Right lobe of liver (tissue), 6 donors: ENCODE data around the gene TENM4. TPM values are rescaled to one million over a fixed set of nuclear protein-coding genes. Genes with fewer than 3 reads are reported as not detected.

Experiments
- ATAC-seq, 4 donors: fragments of 200-7000 bp; cut with Tn5 transposase; one replicate each; pipeline ENCODE4 v1.9.1; 2020; ENCODE audit warnings: mild to moderate bottlenecking in 4 of 4, moderate library complexity in 4 of 4
- DNase-seq, 3 donors: peaks; one replicate each; pipeline ENCODE4 v3.0.0-alpha.2; 2020
- H3K27ac ChIP-seq, 3 donors: fragments of 200-600 bp; one replicate each; pipeline ENCODE4 v1.8.0; 2022
- H3K27me3 ChIP-seq, 2 donors: fragments of 200-600 bp; one replicate each; pipeline ENCODE4 v1.8.0; 2022
- H3K36me3 ChIP-seq, 4 donors: fragments of 200-600 bp; sonication (generic) in 1 of 4; one replicate each; pipeline versions ENCODE4 v1.5.1 to v1.8.0; 2017 to 2022; ENCODE audit warnings: control low read depth in 1 of 4
- H3K4me1 ChIP-seq, 4 donors: fragments of 200-600 bp; sonication (generic) in 1 of 4; one replicate each; pipeline versions ENCODE4 v1.5.1 to v1.8.0; 2017 to 2022; ENCODE audit warnings: control low read depth in 1 of 4
- H3K4me3 ChIP-seq, 3 donors: fragments of 200-600 bp; one replicate each; pipeline ENCODE4 v1.8.0; 2022
- H3K9me3 ChIP-seq, 4 donors: fragments of 200-600 bp; sonication (generic) in 1 of 4; one replicate each; pipeline versions ENCODE4 v1.5.1 to v1.8.0; 2017 to 2022; ENCODE audit warnings: control low read depth in 1 of 4
- CTCF ChIP-seq, 4 donors: fragments of 200-600 bp in 3 of 4; fragments of 450-650 bp in 1 of 4; IDR thresholded peaks; one replicate each; pipeline versions ENCODE4 v1.5.1 to v1.8.0; 2016 to 2022; ENCODE audit warnings: antibody characterized with exemption in 4 of 4, mild to moderate bottlenecking in 2 of 4
- POLR2A ChIP-seq: fragments of 450-650 bp; IDR thresholded peaks from one replicate; pipeline ENCODE4 v1.6.1; 2017; ENCODE audit warnings: antibody characterized with exemption, mild to moderate bottlenecking
- WGBS: methylation state at CpG from one replicate; pipeline ENCODE4 v1.1.6; 2018; ENCODE audit warnings: low coverage, low lambda C conversion rate; ENCODE audit not compliant: insufficient coverage; ENCODE audit errors: missing lambda C conversion rate; 5-methylcytosine and 5-hydroxymethylcytosine counted together
- intact Hi-C, 2 donors: fragments of 100-400 bp; cut with DNase I; formaldehyde crosslinking; loops; one replicate each; pipeline versions ENCODE4 v1.11.2 to v1.14.1; 2022
- total RNA-seq, 6 experiments: library from RNA; depleted of rRNA in 2 of 6; stranded (reverse); fragments of >200 nt in 2 of 6; fragmentation: NEBNext Ultra II Directional in 3 of 6; extraction: Animal tissue kit (Norgen Biotek cat#: 25700) in 3 of 6; gene quantifications; one replicate each; pipeline versions ENCODE4 v1.1.0 to v1.2.4, GENCODE V29; 2016 to 2023
- donor health status: DM: no; HTN: yes; CAD: no.
- donor health status: DM: no; HTN: no; CAD: no.
- donor health status: DM: no; HTN: no; CAD: no.
- donor health status: DM: no; HTN: yes; CAD: no.
- donor health status: DM: no; HTN: yes; CAD: no.

TENM4 gene
- total RNA-seq, 6 experiments from 2014 or later = 0.04 to 0.58 (median 0.14) TPM; not detected in 2

DNA sequence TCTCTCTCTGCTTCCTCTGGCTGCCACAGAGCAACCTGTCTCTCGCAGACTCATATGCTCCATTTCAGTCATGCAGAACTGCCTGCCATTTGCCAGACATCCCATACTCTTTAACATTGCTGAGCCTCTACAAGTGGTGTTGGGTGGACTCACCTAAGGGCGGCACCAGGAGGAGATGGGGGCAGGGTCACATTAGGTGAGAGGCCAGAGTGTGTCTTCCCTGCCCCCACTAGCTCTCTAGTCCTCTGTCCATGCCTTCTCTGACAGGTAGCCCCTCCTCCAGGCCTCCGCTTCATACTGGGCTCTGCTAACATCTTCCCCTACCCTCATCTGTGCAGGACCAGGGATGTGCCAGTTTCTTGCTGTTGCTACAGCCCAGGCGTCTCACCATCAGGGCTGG, 366.3 kb downstream of the TENM4 start:
- Histone ChIP-seq H3K9me3 (no peaks in the 10 kb centered on the region), H3K4me3 (no peak overlapping the region), H3K36me3 (no peaks in the 10 kb centered on the region), H3K4me1 (no peaks in the 10 kb centered on the region), H3K27me3 (no peaks in the 10 kb centered on the region), H3K27ac (no peak overlapping the region)
- ATAC-seq = no peak
- intact Hi-C loops = loop anchor here in 1 of 2 donors (10.0 kb wide), 1 partner anchor 420 kb away; no protein-coding TSS in a partner anchor
- no peak for TF ChIP-seq CTCF (IDR thresholded peaks at IDR 0.05)
- no peak for TF ChIP-seq POLR2A
- WGBS = 82% methylated on average over 2 of the region's 4 CpGs
- DNase-seq = no peak

DNA sequence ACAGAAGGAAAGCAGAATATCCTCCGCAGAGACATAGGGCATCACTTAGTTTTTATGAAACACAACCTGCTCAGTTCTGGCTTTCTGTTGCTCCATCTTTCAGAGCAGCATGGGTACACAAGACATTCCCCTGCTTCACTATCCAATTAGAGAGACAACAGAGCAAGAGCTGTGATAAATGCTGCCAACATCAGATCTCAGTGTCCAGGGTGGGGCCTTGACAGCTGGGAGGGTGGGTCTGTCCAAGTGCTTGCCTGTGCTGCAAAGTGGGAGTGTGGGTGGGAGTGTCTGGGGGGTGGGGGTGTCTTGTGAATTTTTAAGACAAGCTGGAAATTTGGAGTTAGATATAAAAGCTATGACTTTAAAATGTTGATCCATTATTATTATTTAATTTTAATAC, 369.6 kb downstream of the TENM4 start:
- H3K4me3 ChIP-seq = no peak overlapping the region
- 92% methylated on average over 1 of the region's 1 CpG for WGBS
- no peaks in the 10 kb centered on the region for H3K9me3 ChIP-seq
- no peak overlapping the region for H3K27ac ChIP-seq
- no peaks in the 10 kb centered on the region for H3K4me1 ChIP-seq
- DNase-seq = no peak
- H3K36me3 ChIP-seq = no peaks in the 10 kb centered on the region
- no peaks in the 10 kb centered on the region for H3K27me3 ChIP-seq
- no peak for TF ChIP-seq POLR2A
- no peak for TF ChIP-seq CTCF (IDR thresholded peaks at IDR 0.05)
- no peak for ATAC-seq
- intact Hi-C loops = loop anchor here in 1 of 2 donors (10.0 kb wide), 1 partner anchor 416 kb away; no protein-coding TSS in a partner anchor

DNA sequence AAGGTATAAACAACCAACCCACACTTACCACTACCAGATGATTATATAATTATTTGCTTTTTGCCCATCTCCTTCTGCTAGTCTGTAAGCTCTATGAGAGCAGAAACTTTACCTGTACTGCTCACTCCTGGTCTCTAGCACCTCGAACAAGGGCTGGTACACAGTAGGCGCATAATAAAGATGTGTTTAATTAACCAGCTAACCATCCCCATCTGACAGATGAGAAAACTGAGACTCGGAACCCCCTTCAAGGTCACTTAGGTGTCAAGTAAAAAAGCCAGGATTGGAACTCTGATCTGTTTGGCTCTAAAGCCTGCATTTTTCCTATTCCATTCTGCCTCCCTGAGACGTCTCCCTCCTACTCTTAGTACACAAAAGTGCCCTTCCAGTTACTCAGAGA, 370.3 kb downstream of the TENM4 start:
- Histone ChIP-seq H3K27ac (no peak overlapping the region), H3K9me3 (no peaks in the 10 kb centered on the region), H3K27me3 (no peaks in the 10 kb centered on the region), H3K36me3 (no peaks in the 10 kb centered on the region), H3K4me3 (no peak overlapping the region), H3K4me1 (no peaks in the 10 kb centered on the region)
- WGBS = 72% methylated on average over 4 of the region's 4 CpGs
- intact Hi-C loops = loop anchor here in 1 of 2 donors (10.0 kb wide), 1 partner anchor 416 kb away; no protein-coding TSS in a partner anchor
- DNase-seq = no peak
- TF ChIP-seq CTCF (IDR thresholded peaks at IDR 0.05) (no peak), POLR2A (no peak)
- ATAC-seq = no peak

DNA sequence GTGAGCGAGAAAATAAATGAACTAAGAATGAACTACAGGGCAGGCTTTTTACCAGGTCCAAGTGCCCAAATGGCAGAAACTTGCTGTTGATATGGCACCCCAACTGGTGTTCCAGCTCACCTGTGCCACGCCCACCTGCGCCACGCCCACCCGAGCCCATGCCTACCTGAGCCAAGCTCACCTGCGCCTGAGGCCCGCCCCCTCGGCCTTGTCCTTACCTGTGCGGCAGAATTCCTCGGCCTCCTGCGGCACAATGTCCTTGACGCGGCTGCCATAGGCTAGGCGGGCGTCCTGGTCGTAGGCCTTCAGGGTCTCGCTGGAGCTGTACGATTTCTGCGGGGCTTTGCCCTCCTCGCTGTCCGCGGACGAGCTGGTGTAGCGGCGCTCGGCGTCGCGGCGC, 371.3 kb downstream of the TENM4 start:
- WGBS = 90% methylated on average over 6 of the region's 30 CpGs
- DNase-seq = no peak
- no peak overlapping the region for H3K4me3 ChIP-seq
- H3K27ac ChIP-seq = no peak overlapping the region
- H3K36me3 ChIP-seq = no peaks in the 10 kb centered on the region
- no peaks in the 10 kb centered on the region for H3K4me1 ChIP-seq
- intact Hi-C loops = no loop called here
- no peaks in the 10 kb centered on the region for H3K27me3 ChIP-seq
- ATAC-seq = no peak
- H3K9me3 ChIP-seq = no peaks in the 10 kb centered on the region
- TF ChIP-seq CTCF (IDR thresholded peaks at IDR 0.05) (no peak), POLR2A (no peak)

- 100% methylated on average over 1 of the region's 1 CpG for WGBS
Observed at GRCh38 chr11:79068356-79068755, 372.5 kb downstream of the TENM4 start.

More at GRCh38 chr11:79068356-79068755, 372.5 kb downstream of the TENM4 start:
- H3K4me1 ChIP-seq = no peaks in the 10 kb centered on the region
- H3K9me3 ChIP-seq = no peaks in the 10 kb centered on the region
- intact Hi-C loops = no loop called here
- ATAC-seq = no peak
- TF ChIP-seq POLR2A = no peak
- DNase-seq = no peak
- H3K27ac ChIP-seq = no peak overlapping the region
- H3K4me3 ChIP-seq = no peak overlapping the region
- H3K36me3 ChIP-seq = no peaks in the 10 kb centered on the region
- H3K27me3 ChIP-seq = no peaks in the 10 kb centered on the region
